GM19467 (cell line): ENCODE data around the gene MUC6.

ENCODE experiments used
- ATAC-seq: cut with Tn5 transposase; IDR thresholded peaks from one replicate; pipeline ENCODE4 v1.9.1; 2021; ENCODE audit warnings: mild to moderate bottlenecking, moderate library complexity; ENCODE audit not compliant: unreplicated experiment

Gene MUC6

GRCh38 chr11:1010551-1011319, 25.8 kb downstream of the MUC6 start:
- ATAC-seq, result no peak

GRCh38 chr11:1009991-1010390, 26.5 kb downstream of the MUC6 start:
- ATAC-seq, result no peak

- no peak for ATAC-seq
Measured at GRCh38 chr11:1009371-1009770, 27.1 kb downstream of the MUC6 start.

- no peak for ATAC-seq
Measured at GRCh38 chr11:1008803-1009145, 27.7 kb downstream of the MUC6 start.

- ATAC-seq, result no peak
Measured at GRCh38 chr11:1008001-1008802, 28.3 kb downstream of the MUC6 start.

- no peak for ATAC-seq
Measured at GRCh38 chr11:1007279-1007678, 29.2 kb downstream of the MUC6 start.

GRCh38 chr11:1006762-1007161, 29.8 kb downstream of the MUC6 start:
- no peak for ATAC-seq

- ATAC-seq, result no peak
Measured at GRCh38 chr11:1005928-1006327, 30.6 kb downstream of the MUC6 start.

GRCh38 chr11:1003159-1003558, 33.4 kb downstream of the MUC6 start:
- no peak for ATAC-seq

GRCh38 chr11:1002406-1002984, 34.0 kb downstream of the MUC6 start:
- ATAC-seq, result no peak

- no peak for ATAC-seq
Measured at GRCh38 chr11:1001617-1002405, 34.7 kb downstream of the MUC6 start.

GRCh38 chr11:1000357-1001278, 35.9 kb downstream of the MUC6 start:
- ATAC-seq, result no peak

- ATAC-seq, result no peak
Measured at GRCh38 chr11:999009-999408, 37.5 kb downstream of the MUC6 start.

GRCh38 chr11:997907-998306, 38.6 kb downstream of the MUC6 start:
- ATAC-seq, result no peak

GRCh38 chr11:996681-997080, 39.8 kb downstream of the MUC6 start:
- ATAC-seq, result no peak

GRCh38 chr11:995752-996420, 40.6 kb downstream of the MUC6 start:
- no peak for ATAC-seq

GRCh38 chr11:995044-995751, 41.3 kb downstream of the MUC6 start:
- ATAC-seq, result no peak

- no peak for ATAC-seq
Measured at GRCh38 chr11:993632-994167, 42.8 kb downstream of the MUC6 start.

GRCh38 chr11:992577-992976, 43.9 kb downstream of the MUC6 start:
- no peak for ATAC-seq
